ENCODE data around the gene PI4KA. TPM values are rescaled to one million over a fixed set of nuclear protein-coding genes. Genes with fewer than 3 reads are reported as not detected.
"Not testable (repeated sequence)": the region's sequence is repeated elsewhere in the genome, so short reads cannot be mapped to it uniquely, and the experiment has no call there.

Gene PI4KA
- total RNA-seq, 2 experiments from 2014 or later: 46.9 to 95.7 TPM

GRCh38 chr22:20829491-20830134 is 29.0 kb downstream of the PI4KA start:
- Histone ChIP-seq H4K20me1 (ENCODE audit: insufficient read depth, low read length) (no peaks in the 10 kb centered on the region), H3K79me2 (ENCODE audit: insufficient read depth, low read depth, low read length) (no peaks in the 10 kb centered on the region), H3K9me3 (ENCODE audit: low read length) (no peaks in the 10 kb centered on the region), H3K36me3 (ENCODE audit: insufficient read depth, low read length) (peaks cover 83% of the 10 kb centered on the region), H3K9me2 (ENCODE audit: insufficient read depth, low read length) (no peaks in the 10 kb centered on the region), H2AFZ (ENCODE audit: low read length) (no peak overlapping the region), H3K4me2 (ENCODE audit: low read length) (no peak overlapping the region), H3K4me3 (ENCODE audit: low read depth, low read length, poor library complexity, severe bottlenecking) (no peak overlapping the region), H3K27ac (ENCODE audit: low read depth, low read length, poor library complexity, severe bottlenecking) (no peak overlapping the region), H3K4me1 (ENCODE audit: insufficient read depth, low read length, poor library complexity, severe bottlenecking) (no peaks in the 10 kb centered on the region)
- ChIA-PET CTCF (ENCODE audit: unreplicated experiment) (no interaction called here), POLR2A (no interaction called here)
- TF ChIP-seq CTCF (conservative IDR thresholded peaks at IDR 0.05; ENCODE audit: low read length) (no peak), EZH2phosphoT487 (IDR thresholded peaks at IDR 0.05; ENCODE audit: borderline replicate concordance, low read depth, low read length) (no peak)
- intact Hi-C loops (cut with micrococcal nuclease; ENCODE audit: unreplicated experiment): no loop called here
- no peak for DNase-seq (ENCODE audit: low spot score)
- no TSS peak for BruUV-seq (replicated peaks)

GRCh38 chr22:20826373-20827152 is 32.0 kb downstream of the PI4KA start:
- CTCF ChIA-PET (ENCODE audit: unreplicated experiment); H4K20me1 ChIP-seq (ENCODE audit: insufficient read depth, low read length); H3K27ac ChIP-seq (ENCODE audit: low read depth, low read length, poor library complexity, severe bottlenecking); H3K4me1 ChIP-seq (ENCODE audit: insufficient read depth, low read length, poor library complexity, severe bottlenecking); DNase-seq (ENCODE audit: low spot score); H3K79me2 ChIP-seq (ENCODE audit: insufficient read depth, low read depth, low read length); intact Hi-C loops (cut with micrococcal nuclease; ENCODE audit: unreplicated experiment); H3K9me3 ChIP-seq (ENCODE audit: low read length); H2AFZ ChIP-seq (ENCODE audit: low read length); H3K4me2 ChIP-seq (ENCODE audit: low read length); H3K9me2 ChIP-seq (ENCODE audit: insufficient read depth, low read length); BruUV-seq (replicated peaks); H3K4me3 ChIP-seq (ENCODE audit: low read depth, low read length, poor library complexity, severe bottlenecking): not testable (repeated sequence)
- H3K36me3 ChIP-seq (ENCODE audit: insufficient read depth, low read length): peaks cover 73% of the 10 kb centered on the region
- POLR2A ChIA-PET: interaction anchor here (0.5 to 1.3 kb wide), 2 partner anchors 12 to 27 kb away, joined by 3 to 4 read pairs; no protein-coding TSS in a partner anchor

GRCh38 chr22:20825624-20826023 is 33.0 kb downstream of the PI4KA start:
- H3K36me3 ChIP-seq (ENCODE audit: insufficient read depth, low read length): peaks cover 68% of the 10 kb centered on the region

GRCh38 chr22:20825216-20825615 is 33.4 kb downstream of the PI4KA start:
- DNase-seq (ENCODE audit: low spot score); H4K20me1 ChIP-seq (ENCODE audit: insufficient read depth, low read length); H3K9me2 ChIP-seq (ENCODE audit: insufficient read depth, low read length); H3K4me3 ChIP-seq (ENCODE audit: low read depth, low read length, poor library complexity, severe bottlenecking); H3K4me1 ChIP-seq (ENCODE audit: insufficient read depth, low read length, poor library complexity, severe bottlenecking); H2AFZ ChIP-seq (ENCODE audit: low read length); H3K4me2 ChIP-seq (ENCODE audit: low read length); H3K27ac ChIP-seq (ENCODE audit: low read depth, low read length, poor library complexity, severe bottlenecking); H3K79me2 ChIP-seq (ENCODE audit: insufficient read depth, low read depth, low read length); BruUV-seq (replicated peaks); intact Hi-C loops (cut with micrococcal nuclease; ENCODE audit: unreplicated experiment); H3K9me3 ChIP-seq (ENCODE audit: low read length): not testable (repeated sequence)
- ChIA-PET POLR2A (interaction anchor here (0.6 to 0.7 kb wide), 3 partner anchors 93 to 259 kb away, joined by 3 to 5 read pairs (median 4); no protein-coding TSS in a partner anchor), CTCF (ENCODE audit: unreplicated experiment) (interaction anchor here (0.5 kb wide), 1 partner anchor 429 kb away, joined by 3 read pairs; no protein-coding TSS in a partner anchor)
- H3K36me3 ChIP-seq (ENCODE audit: insufficient read depth, low read length): peaks cover 66% of the 10 kb centered on the region

More at GRCh38 chr22:20825624-20826023, 33.0 kb downstream of the PI4KA start:
- H4K20me1 ChIP-seq (ENCODE audit: insufficient read depth, low read length): no peaks in the 10 kb centered on the region
- no peaks in the 10 kb centered on the region for H3K79me2 ChIP-seq (ENCODE audit: insufficient read depth, low read depth, low read length)
- H3K4me3 ChIP-seq (ENCODE audit: low read depth, low read length, poor library complexity, severe bottlenecking): no peak overlapping the region
- CTCF ChIA-PET (ENCODE audit: unreplicated experiment): no interaction called here
- no peaks in the 10 kb centered on the region for H3K9me3 ChIP-seq (ENCODE audit: low read length)
- no TSS peak for BruUV-seq (replicated peaks)
- TF ChIP-seq CTCF (conservative IDR thresholded peaks at IDR 0.05; ENCODE audit: low read length) (no peak), EZH2phosphoT487 (IDR thresholded peaks at IDR 0.05; ENCODE audit: borderline replicate concordance, low read depth, low read length) (no peak)
- no peak overlapping the region for H3K4me2 ChIP-seq (ENCODE audit: low read length)
- POLR2A ChIA-PET: interaction anchor here (0.6 to 0.7 kb wide), 2 partner anchors 251 to 259 kb away, joined by 3 to 5 read pairs; no protein-coding TSS in a partner anchor
- intact Hi-C loops (cut with micrococcal nuclease; ENCODE audit: unreplicated experiment): no loop called here
- H2AFZ ChIP-seq (ENCODE audit: low read length): no peak overlapping the region
- DNase-seq (ENCODE audit: low spot score): no peak
- H3K4me1 ChIP-seq (ENCODE audit: insufficient read depth, low read length, poor library complexity, severe bottlenecking): no peaks in the 10 kb centered on the region
- no peak overlapping the region for H3K27ac ChIP-seq (ENCODE audit: low read depth, low read length, poor library complexity, severe bottlenecking)
- H3K9me2 ChIP-seq (ENCODE audit: insufficient read depth, low read length): no peaks in the 10 kb centered on the region

Data from OCI-LY7 (cell line).